GM18861 (cell line): ENCODE results near the gene PLSCR4.
"Not testable (repeated sequence)": the region's sequence is repeated elsewhere in the genome, so short reads cannot be mapped to it uniquely, and the experiment has no call there.

ENCODE experiments used
- ATAC-seq: cut with Tn5 transposase; IDR thresholded peaks from one replicate; pipeline ENCODE4 v1.9.1; 2021; ENCODE audit not compliant: unreplicated experiment

The PLSCR4 gene

DNA sequence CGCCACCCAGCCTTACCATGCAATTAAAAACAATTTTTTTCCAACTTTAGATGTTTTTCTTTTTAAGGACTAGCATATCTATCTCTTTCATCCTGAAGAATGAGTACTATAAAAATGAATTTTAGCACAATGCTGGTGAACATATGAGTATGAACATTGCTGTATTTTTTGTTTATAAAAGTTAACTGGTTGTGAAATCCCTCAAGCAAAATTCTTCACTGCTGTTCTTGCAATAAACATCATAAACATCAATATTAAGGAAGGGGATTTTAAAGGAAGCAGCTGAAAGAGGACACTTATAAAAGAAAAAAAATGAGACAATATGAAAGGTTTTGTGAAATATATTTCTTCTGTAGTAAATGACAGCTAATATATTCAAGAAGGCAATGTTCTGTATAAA, 3.0 kb downstream of the PLSCR4 start:
- ATAC-seq = no peak

DNA sequence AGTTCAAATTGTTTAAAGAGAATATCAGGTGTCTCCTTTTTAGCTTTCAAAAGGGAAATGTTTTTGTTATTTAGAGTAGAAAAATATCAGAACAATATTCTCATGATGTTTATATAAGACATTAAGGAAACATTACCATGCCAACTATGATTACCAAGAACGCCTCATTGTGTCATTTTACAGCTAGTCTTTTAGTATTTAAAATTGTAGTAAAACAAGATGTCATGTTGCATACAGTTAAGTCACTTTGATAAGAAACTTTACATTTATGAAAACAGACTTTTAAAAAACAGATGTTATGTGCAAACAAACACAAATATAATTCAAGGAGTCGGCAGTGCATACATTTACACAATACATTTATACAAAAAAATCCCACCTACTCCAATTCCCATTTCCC, 4.4 kb downstream of the PLSCR4 start:
- no peak for ATAC-seq

DNA sequence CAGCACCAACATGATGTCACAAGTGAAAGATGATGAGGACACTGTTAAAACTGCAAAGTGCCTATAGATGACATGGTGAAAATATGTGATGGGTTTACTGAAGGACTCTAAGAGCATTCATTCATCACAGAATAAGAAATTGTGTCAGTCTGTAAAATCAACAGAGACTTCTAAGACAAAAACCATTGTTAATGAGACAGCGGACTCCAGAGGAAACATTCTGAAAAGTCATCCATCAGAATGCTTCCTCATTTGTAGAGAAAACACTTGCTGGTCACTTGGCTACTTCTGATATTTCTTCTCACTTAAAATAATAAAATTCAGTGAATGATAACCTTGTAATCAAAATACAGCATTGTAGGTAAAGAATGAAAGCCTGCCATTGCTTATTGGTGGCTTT, 7.3 kb downstream of the PLSCR4 start:
- no peak for ATAC-seq

- no peak for ATAC-seq
Observed at GRCh38 chr3:146241523-146242240, 9.2 kb downstream of the PLSCR4 start.

- no peak for ATAC-seq
Observed at GRCh38 chr3:146233487-146233886, 17.4 kb downstream of the PLSCR4 start.

- no peak for ATAC-seq
Observed at GRCh38 chr3:146227486-146227885, 23.4 kb downstream of the PLSCR4 start.

- no peak for ATAC-seq
Observed at GRCh38 chr3:146226881-146227280, 24.0 kb downstream of the PLSCR4 start.

- ATAC-seq = not testable (repeated sequence)
Observed at GRCh38 chr3:146225458-146225857, 25.4 kb downstream of the PLSCR4 start.

DNA sequence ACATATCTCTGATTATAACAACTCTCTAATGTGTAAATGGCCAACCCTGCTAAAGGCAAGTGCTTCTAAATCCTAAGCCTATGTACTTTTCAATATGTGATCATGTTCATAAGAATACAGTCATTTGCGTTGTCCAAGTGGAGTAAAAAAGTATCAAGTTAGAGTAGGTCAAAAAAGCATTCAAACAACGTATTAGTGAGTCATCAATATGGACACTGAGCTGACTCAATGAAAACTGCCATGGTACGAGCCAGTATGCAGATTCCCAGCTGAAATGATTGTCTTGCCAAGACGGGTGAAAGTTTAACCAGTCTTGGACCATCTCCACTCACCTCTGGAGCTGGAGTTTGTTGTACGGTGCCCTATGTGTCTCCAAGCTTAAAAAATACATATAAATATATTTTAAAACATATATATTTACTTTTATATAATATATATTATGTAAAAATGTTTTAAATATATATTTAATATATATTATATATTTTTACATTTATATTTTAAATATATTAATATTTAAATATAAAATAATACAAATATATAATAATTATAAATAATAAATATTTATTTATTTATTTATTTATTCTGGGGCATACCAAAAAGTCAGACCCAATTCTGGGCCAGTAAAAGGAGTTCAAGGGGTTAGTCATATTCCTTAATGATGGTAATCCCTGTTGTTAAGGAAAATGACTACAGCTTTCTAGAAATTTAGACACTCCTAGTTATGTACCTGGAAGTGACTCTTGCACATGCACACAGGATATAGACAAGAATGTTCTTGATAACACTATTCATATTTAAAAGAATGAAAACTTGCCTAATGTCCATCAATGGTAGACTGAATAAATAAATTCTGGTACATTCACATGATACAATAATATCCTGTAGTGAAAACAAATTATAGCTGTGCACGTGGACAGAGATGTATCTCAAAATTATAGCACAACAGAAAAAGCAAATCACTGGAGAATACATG, 27.2 kb downstream of the PLSCR4 start:
- ATAC-seq = no peak

DNA sequence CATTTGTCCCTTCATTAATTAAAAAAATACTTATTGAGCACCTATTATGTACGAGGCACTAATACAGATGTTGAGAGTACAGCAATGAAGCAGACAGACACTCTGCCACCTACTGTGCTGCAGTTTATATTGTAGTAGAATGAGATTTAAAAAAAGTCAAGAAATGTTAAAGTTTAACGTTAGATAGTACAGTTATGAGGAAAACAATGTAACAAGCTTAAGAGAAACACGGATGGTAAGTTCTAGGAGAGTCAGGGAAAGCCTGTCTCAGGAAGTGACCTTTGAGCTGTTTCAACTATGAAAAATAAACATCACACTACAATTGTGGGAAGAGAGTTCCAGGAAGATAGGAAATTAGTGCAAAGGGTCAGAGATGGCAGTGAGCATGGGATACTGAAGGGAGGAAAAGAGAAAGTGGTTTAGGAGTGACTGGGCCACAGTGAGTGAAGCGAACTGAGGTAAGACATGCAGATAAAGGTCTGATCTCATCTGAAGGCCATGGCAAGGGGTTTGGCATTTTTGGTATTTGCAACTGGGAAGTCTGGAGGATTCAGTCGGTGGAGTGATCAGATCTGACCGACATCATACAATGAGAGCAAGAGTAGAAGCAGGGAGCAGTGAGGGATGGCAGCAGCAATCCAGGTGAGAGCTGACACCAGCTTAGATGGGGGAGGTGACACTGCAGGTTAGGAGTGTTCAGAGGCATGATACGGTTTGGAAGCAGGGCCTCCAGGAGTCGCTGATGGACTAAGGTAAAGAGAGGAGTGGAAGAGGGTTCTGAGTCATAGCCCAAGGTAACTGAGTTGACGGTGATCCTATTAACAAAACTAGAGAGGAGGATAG, 28.5 kb downstream of the PLSCR4 start:
- no peak for ATAC-seq

DNA sequence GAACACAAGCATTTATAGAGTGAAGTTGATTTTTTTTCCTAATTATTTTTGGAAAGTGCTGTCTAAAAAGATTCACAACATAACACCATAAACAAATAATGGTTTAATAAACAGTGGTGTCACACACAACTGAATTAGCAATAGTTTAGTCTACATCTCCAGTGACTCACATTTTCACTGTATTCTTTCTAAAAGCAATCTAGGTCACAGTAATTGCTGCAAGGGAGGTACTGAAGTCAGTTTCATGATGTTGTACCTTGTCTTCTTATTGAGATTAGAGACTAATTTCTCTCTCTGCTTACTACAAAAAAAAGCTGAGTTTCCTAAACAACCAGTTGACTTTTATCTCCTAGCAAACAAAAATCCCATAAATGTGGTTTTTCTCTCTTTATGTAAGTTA, 29.6 kb downstream of the PLSCR4 start:
- ATAC-seq = no peak

DNA sequence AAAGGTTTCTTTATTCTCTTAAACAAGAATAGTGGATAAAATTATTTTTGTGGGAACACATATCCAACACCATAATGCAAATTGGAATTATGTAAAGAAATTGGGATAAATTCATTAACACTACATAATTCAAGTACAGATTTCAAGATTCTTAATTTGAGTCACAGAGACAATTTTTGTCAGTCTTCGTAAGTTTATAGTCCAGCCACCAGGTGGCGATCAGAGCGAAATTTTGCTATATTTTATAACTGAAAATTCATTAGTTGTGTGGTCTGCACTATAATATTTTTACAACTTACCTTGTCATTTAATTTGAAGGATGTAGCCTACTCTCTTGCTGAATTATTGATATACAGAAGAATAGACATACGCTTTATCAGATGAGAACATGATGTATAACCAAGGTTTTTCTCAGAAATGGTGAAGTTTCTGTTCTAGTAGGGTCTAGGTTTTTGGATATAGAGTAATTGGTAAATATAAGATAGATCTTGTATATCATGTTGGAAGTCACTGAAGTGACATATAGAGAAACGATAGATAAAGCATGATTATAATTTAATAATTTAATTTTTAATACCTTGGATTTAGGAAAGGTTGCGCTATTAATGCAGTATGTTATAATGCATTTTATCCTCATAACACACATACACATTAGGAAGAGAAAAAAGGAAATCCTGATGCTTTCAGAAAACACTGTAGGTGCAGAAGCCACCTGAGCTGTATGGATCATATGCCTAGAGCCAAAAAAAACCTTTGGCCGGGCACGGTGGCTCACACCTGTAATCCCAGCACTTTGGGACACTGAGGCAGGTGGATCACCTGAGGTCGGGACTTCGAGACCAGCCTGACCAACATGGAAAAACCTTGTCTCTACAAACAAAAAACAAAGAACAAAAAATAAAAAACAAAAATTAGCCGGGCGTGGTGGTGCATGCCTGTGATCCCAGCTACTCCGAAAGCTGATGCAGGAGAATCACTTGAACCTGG, 31.7 kb downstream of the PLSCR4 start:
- peak; percentile 75 for ATAC-seq

DNA sequence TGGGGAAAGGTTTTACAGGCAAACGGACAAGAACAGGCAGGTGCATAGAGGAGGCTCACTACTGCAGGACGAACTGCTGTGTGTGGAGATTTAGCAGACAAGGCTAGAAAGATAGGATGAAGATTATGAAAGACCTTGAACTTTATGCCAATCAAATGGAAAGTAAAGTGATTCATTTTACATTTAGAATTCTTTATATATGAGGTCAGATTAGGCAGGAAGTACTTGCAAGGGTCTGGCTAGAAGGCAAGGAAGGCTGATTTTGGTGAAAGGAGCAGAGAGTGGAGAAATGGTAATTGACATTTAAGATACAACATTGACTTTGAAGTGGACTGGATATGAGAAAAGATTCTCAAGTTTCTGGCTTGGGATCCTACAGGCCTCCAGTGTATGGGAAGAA, 33.6 kb downstream of the PLSCR4 start:
- no peak for ATAC-seq

- ATAC-seq = no peak
Observed at GRCh38 chr3:146214493-146214892, 36.4 kb downstream of the PLSCR4 start.

DNA sequence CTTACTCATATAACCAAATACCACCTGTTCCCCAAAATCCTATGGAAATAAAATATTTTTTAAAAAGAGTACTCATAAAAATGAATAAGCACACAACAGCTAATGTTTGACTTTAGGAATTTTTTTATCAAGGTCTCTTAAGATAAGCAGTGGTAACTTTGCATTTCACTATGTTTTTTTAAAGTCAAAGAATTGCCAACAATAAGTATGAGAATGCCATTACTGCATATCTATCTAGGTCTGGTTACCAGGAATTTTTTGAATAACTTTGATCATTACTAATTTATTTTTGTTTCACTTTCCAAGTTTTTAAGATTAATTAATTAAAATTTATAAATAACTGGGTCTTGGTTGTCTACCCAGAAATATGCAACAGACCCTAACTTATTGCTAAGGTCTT, 41.5 kb downstream of the PLSCR4 start:
- ATAC-seq = no peak

DNA sequence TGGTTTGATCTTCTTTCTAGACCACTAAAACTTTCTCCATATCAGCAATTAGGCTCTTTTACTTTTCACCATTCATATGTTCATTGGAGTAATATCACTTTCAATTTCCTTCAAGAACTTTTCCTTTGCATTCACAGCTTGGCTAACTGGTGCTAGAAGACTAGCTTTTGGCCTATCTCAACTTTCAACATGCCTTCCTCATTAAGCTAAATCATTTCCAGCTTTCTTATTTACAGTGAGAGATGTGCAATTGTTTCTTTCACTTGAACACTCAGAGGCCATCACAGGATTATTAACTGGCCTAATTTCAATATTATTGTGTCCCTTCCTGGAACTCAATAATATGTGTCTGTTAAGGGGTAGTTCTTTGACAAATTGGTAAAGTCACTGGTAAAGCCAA, 47.1 kb downstream of the PLSCR4 start:
- no peak for ATAC-seq

GRCh38 chr3:146200461-146201220, 50.3 kb downstream of the PLSCR4 start:
- no peak for ATAC-seq

- no peak for ATAC-seq
Observed at GRCh38 chr3:146199762-146200161, 51.1 kb downstream of the PLSCR4 start.

GRCh38 chr3:146196789-146197188, 54.1 kb downstream of the PLSCR4 start:
- no peak for ATAC-seq
